Natural killer cell treated with Interleukin-12 subunit alpha and Interleukin-12 subunit beta and Interleukin-15 and Interleukin-18, amount 100 ng/mL, for 72 hours (primary cell): ENCODE measurements around the gene SF3B6. TPM values are rescaled to one million over a fixed set of nuclear protein-coding genes. Genes with fewer than 3 reads are reported as not detected.
"Not testable (repeated sequence)": the region's sequence is repeated elsewhere in the genome, so short reads cannot be mapped to it uniquely, and the experiment has no call there.

ENCODE experiments used
- ATAC-seq, 2 donors: fragments of 150-1000 bp; cut with Tn5 transposase in 1 of 2; sonication (Bioruptor Pico), chemical (Tn5 transposase) in 1 of 2; 2 replicates each; pipeline ENCODE4 v1.10.0; 2021
- DNase-seq: peaks from one replicate; pipeline ENCODE4 v3.0.0; 2022; ENCODE audit warnings: low spot score
- H3K27ac Mint-ChIP-seq, 2 donors: 1 replicate in 1 of 2; 2 replicates in 1 of 2; pipeline ENCODE4 v1.8.0; 2022; ENCODE audit warnings: mixed read lengths in 2 of 2, mild to moderate bottlenecking in 1 of 2, moderate library complexity in 1 of 2
- H3K27me3 Mint-ChIP-seq, 2 donors: 1 replicate in 1 of 2; 2 replicates in 1 of 2; pipeline ENCODE4 v1.8.0; 2022; ENCODE audit warnings: mixed read lengths in 2 of 2
- H3K36me3 Mint-ChIP-seq: one replicate; pipeline ENCODE4 v1.8.0; 2022; ENCODE audit warnings: mixed read lengths
- H3K4me1 Mint-ChIP-seq, 2 donors: 1 replicate in 1 of 2; 2 replicates in 1 of 2; pipeline ENCODE4 v1.8.0; 2022; ENCODE audit warnings: low read depth in 2 of 2, mixed read lengths in 2 of 2, mild to moderate bottlenecking in 1 of 2
- H3K4me3 Mint-ChIP-seq: one replicate; pipeline ENCODE4 v1.8.0; 2022; ENCODE audit warnings: mixed read lengths
- H3K9me3 Mint-ChIP-seq: 2 replicates; pipeline ENCODE4 v1.8.0; 2022; ENCODE audit warnings: mixed read lengths
- total RNA-seq, 2 donors: library from RNA; stranded (reverse); gene quantifications; one replicate each; pipeline ENCODE4 v1.2.3, GENCODE V29; 2022

SF3B6 gene
- total RNA-seq, 2 donors from 2014 or later: 83.1 to 85.8 TPM

- Mint-ChIP-seq H3K27ac (no peak overlapping the region), H3K9me3 (no peaks in the 10 kb centered on the region), H3K4me1 (peaks cover 3 to 5% of the 10 kb centered on the region in 2 donors), H3K36me3 (no peaks in the 10 kb centered on the region), H3K4me3 (no peak overlapping the region), H3K27me3 (peaks cover 0 to 3% of the 10 kb centered on the region in 2 donors)
- DNase-seq (no peak), ATAC-seq (no peak)
Measured at GRCh38 chr2:24052951-24053350, 23.2 kb downstream of the SF3B6 start.

GRCh38 chr2:24051833-24052232, 24.3 kb downstream of the SF3B6 start:
- no peaks in the 10 kb centered on the region for H3K9me3 Mint-ChIP-seq
- H3K27ac Mint-ChIP-seq: no peak overlapping the region
- no peak overlapping the region for H3K4me3 Mint-ChIP-seq
- no peak for ATAC-seq
- peaks cover 14 to 15% of the 10 kb centered on the region in 2 donors for H3K4me1 Mint-ChIP-seq
- no peaks in the 10 kb centered on the region for H3K36me3 Mint-ChIP-seq
- peaks cover 0 to 3% of the 10 kb centered on the region in 2 donors for H3K27me3 Mint-ChIP-seq
- no peak for DNase-seq

GRCh38 chr2:24050041-24050979, 25.8 kb downstream of the SF3B6 start:
- no peak overlapping the region for H3K4me3 Mint-ChIP-seq
- H3K4me1 Mint-ChIP-seq: peaks cover 18 to 21% of the 10 kb centered on the region in 2 donors
- no peaks in the 10 kb centered on the region for H3K36me3 Mint-ChIP-seq
- ATAC-seq: no peak
- peak; percentile 61 for DNase-seq
- no peaks in the 10 kb centered on the region for H3K9me3 Mint-ChIP-seq
- peaks cover 0 to 3% of the 10 kb centered on the region in 2 donors for H3K27me3 Mint-ChIP-seq
- H3K27ac Mint-ChIP-seq: no peak overlapping the region

- Mint-ChIP-seq H3K36me3 (no peaks in the 10 kb centered on the region), H3K9me3 (no peaks in the 10 kb centered on the region), H3K4me3 (no peak within 1 kb of the TSS), H3K27me3 (peaks cover 0 to 3% of the 10 kb centered on the region in 2 donors), H3K27ac (no peak within 1 kb of the TSS), H3K4me1 (peaks cover 22 to 28% of the 10 kb centered on the region in 2 donors)
- ATAC-seq (peak; percentile 58 to 67), DNase-seq (peak; percentile 79)
Measured at GRCh38 chr2:24049485-24050021, 26.6 kb downstream of the SF3B6 start, which contains the start of gene FKBP1B. TSS of gene FKBP1B (plus strand) at chr2:24049741. CDS start at chr2:24049850, 109 bp downstream.

- H3K27ac Mint-ChIP-seq: no peak overlapping the region
- H3K4me1 Mint-ChIP-seq: peaks cover 22 to 28% of the 10 kb centered on the region in 2 donors
- DNase-seq: no peak
- no peaks in the 10 kb centered on the region for H3K9me3 Mint-ChIP-seq
- ATAC-seq: no peak
- no peak overlapping the region for H3K4me3 Mint-ChIP-seq
- H3K27me3 Mint-ChIP-seq: peaks cover 0 to 3% of the 10 kb centered on the region in 2 donors
- H3K36me3 Mint-ChIP-seq: no peaks in the 10 kb centered on the region
Measured at GRCh38 chr2:24048769-24049484, 27.2 kb downstream of the SF3B6 start.

- H3K36me3 Mint-ChIP-seq: no peaks in the 10 kb centered on the region
- H3K4me1 Mint-ChIP-seq: peaks cover 22 to 28% of the 10 kb centered on the region in 2 donors
- H3K4me3 Mint-ChIP-seq: peak overlapping the region; percentile 90
- ATAC-seq: no peak
- DNase-seq: no peak
- peaks cover 0 to 3% of the 10 kb centered on the region in 2 donors for H3K27me3 Mint-ChIP-seq
- peak overlapping the region; percentile 70 to 90 for H3K27ac Mint-ChIP-seq
- no peaks in the 10 kb centered on the region for H3K9me3 Mint-ChIP-seq
Measured at GRCh38 chr2:24047703-24048033, 28.5 kb downstream of the SF3B6 start.

- peak; percentile 98 for DNase-seq
- peak within 1 kb of the TSS; percentile 70 to 90 for H3K27ac Mint-ChIP-seq
- ATAC-seq: peak; percentile 100
- H3K4me1 Mint-ChIP-seq: peaks cover 22 to 28% of the 10 kb centered on the region in 2 donors
- no peaks in the 10 kb centered on the region for H3K9me3 Mint-ChIP-seq
- H3K27me3 Mint-ChIP-seq: peaks cover 0 to 3% of the 10 kb centered on the region in 2 donors
- peak within 1 kb of the TSS; percentile 90 for H3K4me3 Mint-ChIP-seq
- H3K36me3 Mint-ChIP-seq: no peaks in the 10 kb centered on the region
Measured at GRCh38 chr2:24046930-24047702, 29.0 kb downstream of the SF3B6 start, which contains the start of gene WDCP. TSS of gene WDCP (minus strand) at chr2:24047391. CDS start at chr2:24039494, 7,897 bp downstream.

GRCh38 chr2:24046599-24046929, 29.6 kb downstream of the SF3B6 start:
- Mint-ChIP-seq H3K27ac (peak overlapping the region; percentile 70 to 90), H3K4me3 (peak overlapping the region; percentile 90)

GRCh38 chr2:24045511-24046508, 30.3 kb downstream of the SF3B6 start:
- Mint-ChIP-seq H3K4me3 (peak overlapping the region; percentile 90), H3K27me3 (peaks cover 0 to 3% of the 10 kb centered on the region in 2 donors), H3K36me3 (no peaks in the 10 kb centered on the region), H3K27ac (peak overlapping the region in 1 of 2 donors; percentile 31), H3K4me1 (peaks cover 22 to 28% of the 10 kb centered on the region in 2 donors), H3K9me3 (no peaks in the 10 kb centered on the region)
- no peak for DNase-seq
- ATAC-seq: no peak

More at GRCh38 chr2:24046599-24046929, 29.6 kb downstream of the SF3B6 start:
- H3K9me3 Mint-ChIP-seq: no peaks in the 10 kb centered on the region
- ATAC-seq (no peak), DNase-seq (no peak)
- H3K4me1 Mint-ChIP-seq: peaks cover 22 to 28% of the 10 kb centered on the region in 2 donors
- H3K36me3 Mint-ChIP-seq: no peaks in the 10 kb centered on the region
- H3K27me3 Mint-ChIP-seq: peaks cover 0 to 3% of the 10 kb centered on the region in 2 donors

GRCh38 chr2:24043133-24043532, 33.0 kb downstream of the SF3B6 start:
- H3K27ac Mint-ChIP-seq, H3K4me3 Mint-ChIP-seq, ATAC-seq, DNase-seq, H3K36me3 Mint-ChIP-seq, H3K27me3 Mint-ChIP-seq, H3K9me3 Mint-ChIP-seq: not testable (repeated sequence)
- H3K4me1 Mint-ChIP-seq: peaks cover 19 to 22% of the 10 kb centered on the region in 2 donors

GRCh38 chr2:24040511-24040910, 35.6 kb downstream of the SF3B6 start:
- Mint-ChIP-seq H3K36me3 (no peaks in the 10 kb centered on the region), H3K27ac (no peak overlapping the region), H3K4me1 (peaks cover 7% of the 10 kb centered on the region in 2 donors), H3K4me3 (no peak overlapping the region), H3K9me3 (no peaks in the 10 kb centered on the region), H3K27me3 (no peaks in the 10 kb centered on the region)
- DNase-seq (no peak), ATAC-seq (no peak)

- Mint-ChIP-seq H3K27ac (no peak overlapping the region), H3K9me3 (no peaks in the 10 kb centered on the region), H3K4me1 (peaks cover 3 to 5% of the 10 kb centered on the region in 2 donors), H3K27me3 (no peaks in the 10 kb centered on the region), H3K36me3 (no peaks in the 10 kb centered on the region), H3K4me3 (no peak overlapping the region)
- DNase-seq (no peak), ATAC-seq (no peak)
Measured at GRCh38 chr2:24038786-24039499, 37.2 kb downstream of the SF3B6 start.
